ENCODE results near the gene PGGT1B. TPM values are rescaled to one million over a fixed set of nuclear protein-coding genes. Genes with fewer than 3 reads are reported as not detected.

PGGT1B gene
- total and polyA plus RNA-seq, 2 donors (not counting 1 experiment from before 2014, with no cell fraction given), result 3.8 to 63.4 TPM

DNA sequence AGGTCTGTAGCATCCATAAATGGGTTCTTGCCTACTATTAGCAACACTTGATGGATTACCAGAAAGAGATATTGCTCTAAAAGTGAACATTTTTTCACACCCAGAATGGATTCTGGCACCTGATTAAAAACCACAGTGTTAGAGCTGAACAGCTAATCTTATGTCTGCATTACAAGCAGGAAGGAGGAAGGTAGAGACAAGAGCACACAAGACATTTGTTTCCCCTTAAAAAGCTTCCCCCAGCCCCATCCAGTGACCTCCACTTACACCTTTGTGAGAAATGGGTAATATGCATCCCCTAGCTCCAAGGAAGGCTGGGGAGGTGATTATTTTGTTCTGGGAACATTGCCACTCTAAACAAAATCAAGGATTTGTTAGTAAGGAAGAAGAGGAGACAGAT lies 80.9 kb downstream of the PGGT1B start:
- Histone ChIP-seq H3K9ac (ENCODE audit: low read length) (no peak overlapping the region), H3K36me3 (replicated peaks in 1 of 2; ENCODE audit: control extremely low read depth in 1 of 2, control insufficient read depth in 1 of 2, extremely low read depth in 1 of 2, insufficient read depth in 2 of 2, low read length in 1 of 2) (no peaks in the 10 kb centered on the region), H4K20me1 (ENCODE audit: control insufficient read depth, insufficient read depth, low read length, poor library complexity, severe bottlenecking) (no peaks in the 10 kb centered on the region), H3K9me3 (ENCODE audit: control extremely low read depth in 1 of 3, control insufficient read depth in 2 of 3, insufficient read depth in 1 of 3, low read length in 2 of 3) (peaks cover 1 to 26% (median 2%) of the 10 kb centered on the region in 3 donors), H3K27ac (ENCODE audit: low read length in 2 of 2) (no peak overlapping the region), H3K4me1 (ENCODE audit: control insufficient read depth in 2 of 2, insufficient read depth in 2 of 2, low read length in 2 of 2) (peaks cover 19 to 27% of the 10 kb centered on the region in 2 donors), H3K27me3 (replicated peaks in 1 of 4; ENCODE audit: control extremely low read depth in 1 of 4, control insufficient read depth in 3 of 4, insufficient read depth in 4 of 4, low read length in 3 of 4) (peaks cover 5 to 78% (median 67%) of the 10 kb centered on the region in 4 experiments), H3K79me2 (ENCODE audit: control insufficient read depth, insufficient read depth, low read length) (no peaks in the 10 kb centered on the region), H2AFZ (ENCODE audit: insufficient read depth, low read depth, low read length, poor library complexity, severe bottlenecking) (no peak overlapping the region), H3K4me2 (replicated peaks; ENCODE audit: low read depth, low read length, poor library complexity, severe bottlenecking) (no peak overlapping the region), H3K4me3 (ENCODE audit: control extremely low read depth in 1 of 5, extremely low read depth in 1 of 5, insufficient read depth in 1 of 5, low read depth in 2 of 5, low read length in 4 of 5) (no peak overlapping the region)
- POLR2A ChIA-PET, result no interaction called here
- Mint-ChIP-seq H3K27ac (no peak overlapping the region), H3K9me3 (ENCODE audit: insufficient read depth) (peaks cover 2% of the 10 kb centered on the region), H3K4me3 (no peak overlapping the region), H3K4me1 (peaks cover 8% of the 10 kb centered on the region), H3K27me3 (peaks cover 85% of the 10 kb centered on the region)
- intact Hi-C loops (cut with micrococcal nuclease), result no loop called here
- TF ChIP-seq EZH2 (IDR thresholded peaks at IDR 0.05; ENCODE audit: borderline replicate concordance, insufficient read depth, low read depth, low read length, poor library complexity, severe bottlenecking), result no peak
- TF ChIP-seq, protein P1, sequence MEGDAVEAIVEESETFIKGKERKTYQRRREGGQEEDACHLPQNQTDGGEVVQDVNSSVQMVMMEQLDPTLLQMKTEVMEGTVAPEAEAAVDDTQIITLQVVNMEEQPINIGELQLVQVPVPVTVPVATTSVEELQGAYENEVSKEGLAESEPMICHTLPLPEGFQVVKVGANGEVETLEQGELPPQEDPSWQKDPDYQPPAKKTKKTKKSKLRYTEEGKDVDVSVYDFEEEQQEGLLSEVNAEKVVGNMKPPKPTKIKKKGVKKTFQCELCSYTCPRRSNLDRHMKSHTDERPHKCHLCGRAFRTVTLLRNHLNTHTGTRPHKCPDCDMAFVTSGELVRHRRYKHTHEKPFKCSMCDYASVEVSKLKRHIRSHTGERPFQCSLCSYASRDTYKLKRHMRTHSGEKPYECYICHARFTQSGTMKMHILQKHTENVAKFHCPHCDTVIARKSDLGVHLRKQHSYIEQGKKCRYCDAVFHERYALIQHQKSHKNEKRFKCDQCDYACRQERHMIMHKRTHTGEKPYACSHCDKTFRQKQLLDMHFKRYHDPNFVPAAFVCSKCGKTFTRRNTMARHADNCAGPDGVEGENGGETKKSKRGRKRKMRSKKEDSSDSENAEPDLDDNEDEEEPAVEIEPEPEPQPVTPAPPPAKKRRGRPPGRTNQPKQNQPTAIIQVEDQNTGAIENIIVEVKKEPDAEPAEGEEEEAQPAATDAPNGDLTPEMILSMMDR (IDR thresholded peaks at IDR 0.05), result no peak
- CTCF ChIA-PET, result interaction anchor here (1.2 kb wide), 1 partner anchor 27 kb away, joined by 3 read pairs; no protein-coding TSS in a partner anchor
- DNase-seq, result no peak
- no peak for ATAC-seq (ENCODE audit: low read depth)

DNA sequence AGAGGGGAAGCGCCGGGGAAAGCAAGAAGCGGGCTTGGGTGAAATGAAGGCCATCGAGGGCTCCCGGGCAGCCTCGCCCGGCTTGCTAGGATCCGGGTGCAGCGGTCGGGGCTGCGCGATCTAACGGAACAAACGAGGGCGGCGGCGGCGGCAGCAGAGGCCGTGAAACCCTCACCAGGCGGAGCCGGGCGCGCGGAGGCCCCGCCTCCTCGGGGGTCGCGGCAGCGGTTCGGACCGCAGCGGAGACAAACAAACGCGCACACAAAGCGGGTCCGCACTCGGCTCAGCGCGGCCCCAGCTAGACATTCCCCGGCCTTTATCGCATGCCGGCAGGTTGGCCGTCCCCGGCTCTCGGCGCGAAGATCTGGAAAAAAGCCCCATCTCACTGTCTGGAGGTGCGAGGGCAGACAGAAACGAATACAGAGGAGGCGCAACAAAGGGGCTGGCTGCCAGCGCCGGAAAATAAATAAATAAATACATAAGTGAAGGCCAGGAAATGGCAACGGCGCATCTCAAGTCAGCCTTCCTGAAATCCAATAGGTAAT lies 82.4 kb downstream of the PGGT1B start:
- Mint-ChIP-seq H3K9me3 (ENCODE audit: insufficient read depth) (peaks cover 2% of the 10 kb centered on the region), H3K4me3 (peak overlapping the region; percentile 89), H3K4me1 (peaks cover 8% of the 10 kb centered on the region), H3K27ac (no peak overlapping the region), H3K27me3 (peaks cover 86% of the 10 kb centered on the region)
- under 1% methylated on average over 51 of the region's 54 CpGs for WGBS (ENCODE audit: insufficient coverage)
- peak overlapping the region; percentile 4 to 64 (median 47) for H3K4me3 ChIP-seq (ENCODE audit: control extremely low read depth in 1 of 5, extremely low read depth in 1 of 5, insufficient read depth in 1 of 5, low read depth in 2 of 5, low read length in 4 of 5)
- no peak overlapping the region for H3K27ac ChIP-seq (ENCODE audit: low read length in 2 of 2)
- ChIA-PET CTCF (interaction anchor here (0.9 to 1.2 kb wide), 2 partner anchors 8 to 29 kb away, joined by 3 read pairs; no protein-coding TSS in a partner anchor), POLR2A (interaction anchor here (1.2 kb wide), 1 partner anchor 10 kb away, joined by 4 read pairs; no protein-coding TSS in a partner anchor)
- DNase-seq (peak; percentile 71), ATAC-seq (ENCODE audit: low read depth) (peak; percentile 75)
- peaks cover 19 to 27% of the 10 kb centered on the region in 2 donors for H3K4me1 ChIP-seq (ENCODE audit: control insufficient read depth in 2 of 2, insufficient read depth in 2 of 2, low read length in 2 of 2)
- intact Hi-C loops (cut with micrococcal nuclease), result loop anchor here (1.0 kb wide), 1 partner anchor 11 kb away; the partner anchor contains the start of gene TRIM36
- H2AFZ ChIP-seq (ENCODE audit: insufficient read depth, low read depth, low read length, poor library complexity, severe bottlenecking), result peak overlapping the region; percentile 73
- peak overlapping the region; percentile 93 for H3K4me2 ChIP-seq (replicated peaks; ENCODE audit: low read depth, low read length, poor library complexity, severe bottlenecking)
- no peaks in the 10 kb centered on the region for H3K36me3 ChIP-seq (replicated peaks in 1 of 2; ENCODE audit: control extremely low read depth in 1 of 2, control insufficient read depth in 1 of 2, extremely low read depth in 1 of 2, insufficient read depth in 2 of 2, low read length in 1 of 2)
- no peaks in the 10 kb centered on the region for H3K79me2 ChIP-seq (ENCODE audit: control insufficient read depth, insufficient read depth, low read length)
- H3K9ac ChIP-seq (ENCODE audit: low read length), result peak overlapping the region; percentile 70
- TF ChIP-seq, protein P1 (IDR thresholded peaks at IDR 0.05), result no peak
- TF ChIP-seq EZH2 (IDR thresholded peaks at IDR 0.05; ENCODE audit: borderline replicate concordance, insufficient read depth, low read depth, low read length, poor library complexity, severe bottlenecking), result peak; percentile 41
- H3K9me3 ChIP-seq (ENCODE audit: control extremely low read depth in 1 of 3, control insufficient read depth in 2 of 3, insufficient read depth in 1 of 3, low read length in 2 of 3), result peaks cover 1 to 26% (median 2%) of the 10 kb centered on the region in 3 donors
- H3K27me3 ChIP-seq (replicated peaks in 1 of 4; ENCODE audit: control extremely low read depth in 1 of 4, control insufficient read depth in 3 of 4, insufficient read depth in 4 of 4, low read length in 3 of 4), result peaks cover 5 to 87% (median 64%) of the 10 kb centered on the region in 4 experiments
- H4K20me1 ChIP-seq (ENCODE audit: control insufficient read depth, insufficient read depth, low read length, poor library complexity, severe bottlenecking), result no peaks in the 10 kb centered on the region

All from B cell (primary cell).